Measurements from ENCODE around the gene C4orf46. TPM values are rescaled to one million over a fixed set of nuclear protein-coding genes. Genes with fewer than 3 reads are reported as not detected.

Gene C4orf46
- total and polyA plus RNA-seq, 10 of the 15 experiments (the other 5 are each of a cell fraction or from before 2014, with no cell fraction given), result 9.3 to 40.2 (median 20.5) TPM

DNA sequence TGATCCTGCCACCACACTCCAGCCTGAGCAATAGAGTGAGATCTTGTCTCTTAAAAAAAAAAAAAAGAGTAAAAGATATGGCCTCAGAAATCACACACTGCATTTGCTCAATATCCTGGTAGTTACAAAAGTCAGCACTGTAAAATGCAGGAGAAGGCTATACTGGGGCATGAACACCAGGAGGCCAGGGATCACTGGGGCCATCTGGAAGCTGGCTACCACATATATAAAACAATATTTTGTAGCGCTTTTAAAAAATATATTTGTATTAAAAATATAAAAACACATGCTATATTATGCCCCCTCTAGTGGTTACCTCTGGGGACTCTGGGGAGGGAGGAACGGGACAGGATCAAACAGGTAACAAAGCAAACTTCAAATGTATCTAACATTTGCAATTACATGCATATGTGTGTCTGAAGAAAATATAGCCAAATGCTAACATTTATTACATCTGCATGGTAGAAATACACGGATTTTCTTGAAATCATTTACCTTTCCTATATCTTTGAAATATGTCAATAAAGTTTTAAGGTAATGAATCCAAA lies 4.0 kb downstream of the C4orf46 start (continued):
- TF ChIP-seq RAD21 (IDR thresholded peaks at IDR 0.05; ENCODE audit: insufficient read depth, low read depth, low read length), result peak; percentile 29; the same call in 1 of the 2 replicates
- TF ChIP-seq, protein P1, sequence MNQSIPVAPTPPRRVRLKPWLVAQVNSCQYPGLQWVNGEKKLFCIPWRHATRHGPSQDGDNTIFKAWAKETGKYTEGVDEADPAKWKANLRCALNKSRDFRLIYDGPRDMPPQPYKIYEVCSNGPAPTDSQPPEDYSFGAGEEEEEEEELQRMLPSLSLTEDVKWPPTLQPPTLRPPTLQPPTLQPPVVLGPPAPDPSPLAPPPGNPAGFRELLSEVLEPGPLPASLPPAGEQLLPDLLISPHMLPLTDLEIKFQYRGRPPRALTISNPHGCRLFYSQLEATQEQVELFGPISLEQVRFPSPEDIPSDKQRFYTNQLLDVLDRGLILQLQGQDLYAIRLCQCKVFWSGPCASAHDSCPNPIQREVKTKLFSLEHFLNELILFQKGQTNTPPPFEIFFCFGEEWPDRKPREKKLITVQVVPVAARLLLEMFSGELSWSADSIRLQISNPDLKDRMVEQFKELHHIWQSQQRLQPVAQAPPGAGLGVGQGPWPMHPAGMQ (IDR thresholded peaks at IDR 0.05; ENCODE audit: borderline replicate concordance), result no peak

DNA sequence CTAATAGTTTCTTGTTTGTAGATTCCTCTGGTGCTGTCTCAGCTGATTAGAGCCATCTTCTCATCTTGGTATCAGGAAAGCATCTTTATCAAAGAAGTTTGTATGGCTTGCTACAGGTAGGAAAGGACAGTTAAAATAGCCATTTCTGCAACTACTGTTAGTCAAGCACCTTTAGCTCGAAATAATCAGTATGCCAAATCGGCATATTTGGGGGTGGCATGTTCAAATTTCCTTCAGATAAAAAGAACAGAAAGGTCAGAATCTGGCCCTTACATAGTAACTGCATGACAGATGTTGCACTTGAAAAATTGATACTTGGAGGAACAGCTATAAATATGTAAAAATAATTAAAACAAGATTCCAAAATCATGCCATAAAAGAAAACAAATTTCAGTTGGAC lies 4.8 kb downstream of the C4orf46 start:
- no peak overlapping the region for H3K4me3 ChIP-seq
- H3K4me2 ChIP-seq (ENCODE audit: control insufficient read depth, insufficient read depth), result no peak overlapping the region
- no peak for FAIRE-seq
- H3K27me3 ChIP-seq (replicated peaks in 1 of 2; ENCODE audit: control insufficient read depth in 2 of 2, insufficient read depth in 2 of 2, low read length in 1 of 2), result no peaks in the 10 kb centered on the region
- no peak for ATAC-seq
- H3K79me2 ChIP-seq (ENCODE audit: control insufficient read depth, insufficient read depth, low read length), result peaks cover 33% of the 10 kb centered on the region
- CTCF ChIA-PET, result interaction anchor here (0.7 to 1.3 kb wide), 6 partner anchors 14 to 410 kb away, joined by 3 read pairs; no protein-coding TSS in a partner anchor
- no peaks in the 10 kb centered on the region for H4K20me1 ChIP-seq (ENCODE audit: control insufficient read depth, insufficient read depth)
- no peak overlapping the region for H2AFZ ChIP-seq (ENCODE audit: control insufficient read depth, low read depth, low read length)
- no peak overlapping the region for H3K9ac ChIP-seq (ENCODE audit: control insufficient read depth, insufficient read depth, low read length)
- intact Hi-C loops (cut with micrococcal nuclease; ENCODE audit: unreplicated experiment) (loop anchor here (2.0 kb wide), 1 partner anchor 780 kb away; no protein-coding TSS in a partner anchor), in situ Hi-C loops (cut with MboI) (no loop called here)
- BruUV-seq (replicated peaks), result no TSS peak
- RAD21 ChIA-PET (ENCODE audit: unreplicated experiment), result no interaction called here
- POLR2A ChIA-PET, result no interaction called here
- WGBS (ENCODE audit: insufficient coverage, insufficient replicate concordance, low lambda C conversion rate, missing lambda C conversion rate), result 75% methylated on average over 2 of the region's 2 CpGs
- no peaks in the 10 kb centered on the region for H3K9me3 ChIP-seq (replicated peaks; ENCODE audit: control insufficient read depth, insufficient read depth, low read length)
- SMC1A ChIA-PET (ENCODE audit: uncharacterized antibody, unreplicated experiment), result no interaction called here
- peaks cover 0 to 6% of the 10 kb centered on the region in 2 experiments; a peak in 1 of 4 replicates for H3K36me3 ChIP-seq (ENCODE audit: control insufficient read depth in 2 of 2, insufficient read depth in 2 of 2, low read length in 1 of 2)
- H3K27ac ChIP-seq (ENCODE audit: control insufficient read depth, insufficient read depth), result no peak overlapping the region
- H3K4me1 ChIP-seq (ENCODE audit: control insufficient read depth, insufficient read depth, low read length), result no peaks in the 10 kb centered on the region
- DNase-seq (ENCODE audit: low read depth, low spot score), result no peak
- no peak for TF ChIP-seq SREBF2 (IDR thresholded peaks at IDR 0.05; ENCODE audit: low read length)
- TF ChIP-seq NR2F1 (conservative IDR thresholded peaks at IDR 0.05), result no peak
- no peak for TF ChIP-seq ZNF622 (IDR thresholded peaks at IDR 0.05)
- no peak for TF ChIP-seq NFXL1 (IDR thresholded peaks at IDR 0.05; ENCODE audit: borderline replicate concordance)
- TF ChIP-seq EGR1 (IDR thresholded peaks at IDR 0.05; ENCODE audit: borderline replicate concordance in 1 of 2, low read depth in 2 of 2, low read length in 2 of 2), result no peak
- no peak for TF ChIP-seq GABPA (IDR thresholded peaks at IDR 0.05; ENCODE audit: low read depth)
- TF ChIP-seq, protein P2, sequence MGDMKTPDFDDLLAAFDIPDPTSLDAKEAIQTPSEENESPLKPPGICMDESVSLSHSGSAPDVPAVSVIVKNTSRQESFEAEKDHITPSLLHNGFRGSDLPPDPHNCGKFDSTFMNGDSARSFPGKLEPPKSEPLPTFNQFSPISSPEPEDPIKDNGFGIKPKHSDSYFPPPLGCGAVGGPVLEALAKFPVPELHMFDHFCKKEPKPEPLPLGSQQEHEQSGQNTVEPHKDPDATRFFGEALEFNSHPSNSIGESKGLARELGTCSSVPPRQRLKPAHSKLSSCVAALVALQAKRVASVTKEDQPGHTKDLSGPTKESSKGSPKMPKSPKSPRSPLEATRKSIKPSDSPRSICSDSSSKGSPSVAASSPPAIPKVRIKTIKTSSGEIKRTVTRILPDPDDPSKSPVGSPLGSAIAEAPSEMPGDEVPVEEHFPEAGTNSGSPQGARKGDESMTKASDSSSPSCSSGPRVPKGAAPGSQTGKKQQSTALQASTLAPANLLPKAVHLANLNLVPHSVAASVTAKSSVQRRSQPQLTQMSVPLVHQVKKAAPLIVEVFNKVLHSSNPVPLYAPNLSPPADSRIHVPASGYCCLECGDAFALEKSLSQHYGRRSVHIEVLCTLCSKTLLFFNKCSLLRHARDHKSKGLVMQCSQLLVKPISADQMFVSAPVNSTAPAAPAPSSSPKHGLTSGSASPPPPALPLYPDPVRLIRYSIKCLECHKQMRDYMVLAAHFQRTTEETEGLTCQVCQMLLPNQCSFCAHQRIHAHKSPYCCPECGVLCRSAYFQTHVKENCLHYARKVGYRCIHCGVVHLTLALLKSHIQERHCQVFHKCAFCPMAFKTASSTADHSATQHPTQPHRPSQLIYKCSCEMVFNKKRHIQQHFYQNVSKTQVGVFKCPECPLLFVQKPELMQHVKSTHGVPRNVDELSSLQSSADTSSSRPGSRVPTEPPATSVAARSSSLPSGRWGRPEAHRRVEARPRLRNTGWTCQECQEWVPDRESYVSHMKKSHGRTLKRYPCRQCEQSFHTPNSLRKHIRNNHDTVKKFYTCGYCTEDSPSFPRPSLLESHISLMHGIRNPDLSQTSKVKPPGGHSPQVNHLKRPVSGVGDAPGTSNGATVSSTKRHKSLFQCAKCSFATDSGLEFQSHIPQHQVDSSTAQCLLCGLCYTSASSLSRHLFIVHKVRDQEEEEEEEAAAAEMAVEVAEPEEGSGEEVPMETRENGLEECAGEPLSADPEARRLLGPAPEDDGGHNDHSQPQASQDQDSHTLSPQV (IDR thresholded peaks at IDR 0.05), result no peak
- no peak for TF ChIP-seq STAT1 (conservative IDR thresholded peaks at IDR 0.05)
- TF ChIP-seq, protein P3, sequence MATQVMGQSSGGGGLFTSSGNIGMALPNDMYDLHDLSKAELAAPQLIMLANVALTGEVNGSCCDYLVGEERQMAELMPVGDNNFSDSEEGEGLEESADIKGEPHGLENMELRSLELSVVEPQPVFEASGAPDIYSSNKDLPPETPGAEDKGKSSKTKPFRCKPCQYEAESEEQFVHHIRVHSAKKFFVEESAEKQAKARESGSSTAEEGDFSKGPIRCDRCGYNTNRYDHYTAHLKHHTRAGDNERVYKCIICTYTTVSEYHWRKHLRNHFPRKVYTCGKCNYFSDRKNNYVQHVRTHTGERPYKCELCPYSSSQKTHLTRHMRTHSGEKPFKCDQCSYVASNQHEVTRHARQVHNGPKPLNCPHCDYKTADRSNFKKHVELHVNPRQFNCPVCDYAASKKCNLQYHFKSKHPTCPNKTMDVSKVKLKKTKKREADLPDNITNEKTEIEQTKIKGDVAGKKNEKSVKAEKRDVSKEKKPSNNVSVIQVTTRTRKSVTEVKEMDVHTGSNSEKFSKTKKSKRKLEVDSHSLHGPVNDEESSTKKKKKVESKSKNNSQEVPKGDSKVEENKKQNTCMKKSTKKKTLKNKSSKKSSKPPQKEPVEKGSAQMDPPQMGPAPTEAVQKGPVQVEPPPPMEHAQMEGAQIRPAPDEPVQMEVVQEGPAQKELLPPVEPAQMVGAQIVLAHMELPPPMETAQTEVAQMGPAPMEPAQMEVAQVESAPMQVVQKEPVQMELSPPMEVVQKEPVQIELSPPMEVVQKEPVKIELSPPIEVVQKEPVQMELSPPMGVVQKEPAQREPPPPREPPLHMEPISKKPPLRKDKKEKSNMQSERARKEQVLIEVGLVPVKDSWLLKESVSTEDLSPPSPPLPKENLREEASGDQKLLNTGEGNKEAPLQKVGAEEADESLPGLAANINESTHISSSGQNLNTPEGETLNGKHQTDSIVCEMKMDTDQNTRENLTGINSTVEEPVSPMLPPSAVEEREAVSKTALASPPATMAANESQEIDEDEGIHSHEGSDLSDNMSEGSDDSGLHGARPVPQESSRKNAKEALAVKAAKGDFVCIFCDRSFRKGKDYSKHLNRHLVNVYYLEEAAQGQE (IDR thresholded peaks at IDR 0.05; ENCODE audit: low read depth, low read length), result no peak

Measured in GM12878 (cell line).